Neural cell (in vitro differentiated cells): ENCODE results near the gene SUV39H1.

ENCODE experiments used
- EP300 ChIP-seq: fragments of 450-650 bp; conservative IDR thresholded peaks from 2 replicates; pipeline ENCODE4 v1.6.1; 2014; ENCODE audit warnings: antibody characterized with exemption, mild to moderate bottlenecking, moderate library complexity; ENCODE audit not compliant: poor library complexity, severe bottlenecking
- POLR2AphosphoS5 ChIP-seq: IDR thresholded peaks from 2 replicates; pipeline ENCODE4 v1.6.1; 2012

DNA sequence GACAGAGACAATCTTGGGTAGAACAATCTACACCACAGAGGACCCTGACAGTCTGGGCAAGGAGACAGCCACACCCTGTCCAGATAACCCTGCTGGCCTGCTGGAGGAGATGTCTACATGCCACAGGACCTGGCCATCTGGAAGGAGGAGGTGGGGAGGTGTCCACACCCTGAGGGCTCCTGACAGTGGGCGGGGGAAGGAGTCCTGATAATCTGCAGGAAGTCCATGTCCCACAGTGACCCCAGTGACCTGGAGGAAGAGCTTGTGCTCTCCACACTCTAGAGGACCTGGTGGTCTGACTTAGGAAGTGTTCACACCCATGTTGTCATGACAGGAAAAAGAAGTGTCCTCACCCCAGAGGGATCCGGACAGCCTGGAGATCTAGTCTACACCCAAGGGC is 5.5 kb downstream of the SUV39H1 start:
- TF ChIP-seq EP300 (no peak), POLR2AphosphoS5 (no peak)
